Neural cell (in vitro differentiated cells): ENCODE results near the gene FOXK2.

ENCODE experiments used
- CTCF ChIP-seq: fragments of 450-650 bp; IDR thresholded peaks from 2 replicates; pipeline ENCODE4 v1.5.1; 2014; ENCODE audit warnings: antibody characterized with exemption, mild to moderate bottlenecking, moderate library complexity; ENCODE audit not compliant: poor library complexity, severe bottlenecking
- EP300 ChIP-seq: fragments of 450-650 bp; conservative IDR thresholded peaks from 2 replicates; pipeline ENCODE4 v1.6.1; 2014; ENCODE audit warnings: antibody characterized with exemption, mild to moderate bottlenecking, moderate library complexity; ENCODE audit not compliant: poor library complexity, severe bottlenecking
- EZH2 ChIP-seq: fragments of 200-600, 300-800 bp; shearing (Covaris generic), sonication (generic); IDR thresholded peaks from 2 replicates; pipeline ENCODE4 v1.6.1; 2014; ENCODE audit warnings: antibody characterized with exemption, low read length, borderline replicate concordance, mild to moderate bottlenecking; ENCODE audit not compliant: insufficient read depth, poor library complexity, severe bottlenecking
- MXI1 ChIP-seq: fragments of 450-650 bp; conservative IDR thresholded peaks from 2 replicates; pipeline ENCODE4 v1.6.1; 2014; ENCODE audit warnings: antibody characterized with exemption, mild to moderate bottlenecking; ENCODE audit not compliant: poor library complexity, severe bottlenecking
- POLR2AphosphoS5 ChIP-seq: IDR thresholded peaks from 2 replicates; pipeline ENCODE4 v1.6.1; 2012
- RAD21 ChIP-seq: fragments of 450-650 bp; conservative IDR thresholded peaks from 2 replicates; pipeline ENCODE4 v1.6.1; 2014; ENCODE audit warnings: antibody characterized with exemption, mild to moderate bottlenecking, moderate library complexity
- REST ChIP-seq: IDR thresholded peaks from 2 replicates; pipeline ENCODE4 v1.6.1; 2012; ENCODE audit warnings: borderline replicate concordance
- SMC3 ChIP-seq: fragments of 450-650 bp; conservative IDR thresholded peaks from 2 replicates; pipeline ENCODE4 v1.6.1; 2014; ENCODE audit warnings: antibody characterized with exemption, mild to moderate bottlenecking, moderate library complexity; ENCODE audit not compliant: poor library complexity
- TAF1 ChIP-seq: IDR thresholded peaks from 2 replicates; pipeline ENCODE4 v1.6.1; 2012; ENCODE audit warnings: low read depth

GRCh38 chr17:82648165-82648668 lies 128.7 kb downstream of the FOXK2 start, which contains the start of gene WDR45B:
- TF ChIP-seq CTCF (no peak), POLR2AphosphoS5 (peak; percentile 92), MXI1 (peak; percentile 95), EZH2 (no peak), TAF1 (no peak), EP300 (peak; percentile 51), RAD21 (peak; percentile 34), SMC3 (peak; percentile 34), REST (peak; percentile 55)
